Naive B cell (primary cell): ENCODE measurements around the gene PGC. TPM values are rescaled to one million over a fixed set of nuclear protein-coding genes. Genes with fewer than 3 reads are reported as not detected.

Experiments
- ATAC-seq, 2 donors: fragments of 150-1000 bp; cut with Tn5 transposase; 2 replicates each; pipeline ENCODE4 v1.10.0; 2021; ENCODE audit warnings: low read depth in 2 of 2, mild to moderate bottlenecking in 2 of 2, moderate library complexity in 2 of 2
- DNase-seq: peaks from one replicate; pipeline ENCODE4 v3.0.0; 2022
- H3K27ac Mint-ChIP-seq, 6 donors: one replicate each; pipeline ENCODE4 v1.8.0; 2020 to 2022; ENCODE audit warnings: mild to moderate bottlenecking in 6 of 6, mixed read lengths in 6 of 6, moderate library complexity in 5 of 6, inconsistent platforms in 2 of 6
- H3K27me3 Mint-ChIP-seq, 3 donors: one replicate each; pipeline ENCODE4 v1.8.0; 2021 to 2022; ENCODE audit warnings: mixed read lengths in 3 of 3, mild to moderate bottlenecking in 1 of 3
- H3K36me3 Mint-ChIP-seq, 2 donors: one replicate each; pipeline ENCODE4 v1.8.0; 2020 to 2022; ENCODE audit warnings: mixed read lengths in 2 of 2, inconsistent platforms in 1 of 2, mild to moderate bottlenecking in 1 of 2
- H3K4me1 Mint-ChIP-seq, 3 donors: one replicate each; pipeline ENCODE4 v1.8.0; 2020 to 2022; ENCODE audit warnings: mixed read lengths in 3 of 3, inconsistent platforms in 1 of 3, mild to moderate bottlenecking in 1 of 3, moderate library complexity in 1 of 3
- H3K4me3 Mint-ChIP-seq, 8 donors: one replicate each; pipeline ENCODE4 v1.8.0; 2020 to 2022; ENCODE audit warnings: mild to moderate bottlenecking in 8 of 8, mixed read lengths in 8 of 8, moderate library complexity in 8 of 8, inconsistent platforms in 2 of 8
- H3K9me3 Mint-ChIP-seq, 7 donors: one replicate each; pipeline ENCODE4 v1.8.0; 2020 to 2022; ENCODE audit warnings: mixed read lengths in 7 of 7, mild to moderate bottlenecking in 5 of 7, inconsistent platforms in 2 of 7, moderate library complexity in 1 of 7
- polyA plus RNA-seq, 6 donors: library from polyadenylated mRNA; unstranded; fragments of 300-500 nt; fragmentation: Illumina TruSeq; gene quantifications; one replicate each; pipeline ENCODE4 v1.2.3, GENCODE V29; 2021; ENCODE audit warnings: low read depth in 6 of 6

The PGC gene
- polyA plus RNA-seq, 6 donors from 2014 or later: not detected

GRCh38 chr6:41687501-41688175 is 59.6 kb downstream of the PGC start:
- Mint-ChIP-seq H3K9me3 (no peaks in the 10 kb centered on the region), H3K4me3 (no peak overlapping the region), H3K4me1 (peaks cover 29 to 43% (median 41%) of the 10 kb centered on the region in 3 donors), H3K27me3 (no peaks in the 10 kb centered on the region), H3K36me3 (peaks cover 0 to 10% of the 10 kb centered on the region in 2 donors), H3K27ac (peak overlapping the region; percentile 20 to 78 (median 61))
- DNase-seq (no peak), ATAC-seq (no peak)

Other genes starting within 250 kb of the PGC start
- gene FOXP4, start 201.0 kb downstream of the PGC start, polyA plus RNA-seq: 1 to 10 TPM in 5 of 6 donors, under 1 TPM in 1; 0.55 to 4.7 (median 2.2) TPM
- not detected for gene MDFI, start 108.9 kb downstream of the PGC start, polyA plus RNA-seq
- gene TFEB, start 11.8 kb downstream of the PGC start, polyA plus RNA-seq: 100 to 1,000 TPM in 1 of 6 donors, 10 to 100 TPM in 5; 52.3 to 145 (median 72.6) TPM
- 1 to 10 TPM in 5 of 6 donors, not detected in 1; 1.5 to 3.3 (median 1.8) TPM for gene FRS3, start 32.5 kb upstream of the PGC start, polyA plus RNA-seq
- not detected for gene PRICKLE4, start 33.4 kb upstream of the PGC start, polyA plus RNA-seq
- 100 to 1,000 TPM; 366 to 456 (median 377) TPM for gene TOMM6, start 40.3 kb upstream of the PGC start, polyA plus RNA-seq
- 1 to 10 TPM in 1 of 6 donors, under 1 TPM in 4, not detected in 1; 0.62 to 1.0 (median 0.69) TPM for gene USP49, start 148.0 kb upstream of the PGC start, polyA plus RNA-seq
- 10 to 100 TPM in 4 of 6 donors, 1 to 10 TPM in 2; 9.5 to 12.0 (median 10.5) TPM for gene MED20, start 173.7 kb upstream of the PGC start, polyA plus RNA-seq
- gene BYSL, start 174.1 kb upstream of the PGC start, polyA plus RNA-seq: 1 to 10 TPM; 3.0 to 8.6 (median 5.5) TPM
- 100 to 1,000 TPM; 207 to 529 (median 394) TPM for gene CCND3, start 194.4 kb upstream of the PGC start, polyA plus RNA-seq